Limb (tissue), 2 donors: ENCODE results near the gene IL18BP.

Source experiments
- DNase-seq, 2 donors: peaks; one replicate each; pipeline ENCODE4 v3.0.0-alpha.2; 2016; ENCODE audit errors: extremely low spot score in 2 of 2

The IL18BP gene

DNA sequence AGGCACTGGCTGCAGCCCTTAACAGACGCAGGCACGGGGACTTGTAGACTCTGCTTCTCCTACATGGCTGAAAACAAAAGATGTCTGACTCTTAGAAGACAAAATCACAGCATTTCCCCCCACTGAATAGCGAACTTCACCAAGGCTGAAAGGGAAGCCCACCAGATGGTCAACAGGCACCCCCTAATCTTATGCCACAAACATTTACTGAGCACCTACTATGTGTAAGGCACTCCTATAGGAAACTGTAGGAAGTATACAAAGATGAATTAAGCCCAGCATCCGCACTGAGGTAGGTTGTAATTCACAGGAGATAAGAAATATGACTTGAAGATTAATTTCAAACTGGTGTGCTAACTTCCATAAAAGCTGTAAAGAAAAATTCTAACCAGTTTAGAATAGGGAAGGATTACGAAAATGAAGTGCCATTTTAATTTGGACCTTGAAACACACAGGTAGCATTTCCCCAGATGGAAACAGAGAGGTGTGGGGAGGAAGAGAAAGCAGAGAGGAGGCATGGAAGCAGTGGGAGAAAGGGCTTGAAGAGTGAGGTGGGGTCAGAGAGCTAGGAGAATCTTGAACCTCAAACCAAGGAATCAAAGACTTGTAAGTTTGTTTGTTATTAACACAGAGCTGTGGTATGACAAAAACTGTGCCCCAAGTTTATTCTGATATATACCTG lies 43.5 kb downstream of the IL18BP start:
- no peak for DNase-seq

DNA sequence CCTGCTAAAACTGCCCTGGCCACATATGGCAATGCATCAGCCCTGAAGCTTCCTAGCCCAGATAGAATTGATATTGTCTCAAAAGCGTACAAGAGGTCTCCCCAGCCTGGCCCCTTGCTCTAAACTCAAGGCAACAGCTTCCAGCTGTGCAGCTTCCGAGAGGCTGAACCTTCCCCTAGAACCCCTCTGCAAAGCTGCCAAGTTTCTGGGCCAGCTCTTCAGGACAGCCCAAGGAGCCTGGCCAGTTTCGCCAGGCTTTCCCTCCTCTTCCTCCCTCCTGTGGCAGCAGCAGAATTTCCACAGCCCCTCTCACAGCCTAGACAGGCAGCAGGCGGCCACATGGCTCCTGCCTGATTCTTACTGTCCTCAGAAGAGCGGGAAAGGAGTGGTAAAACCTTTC lies 47.1 kb downstream of the IL18BP start:
- DNase-seq, result peak in 1 of 2 donors; percentile 41

DNA sequence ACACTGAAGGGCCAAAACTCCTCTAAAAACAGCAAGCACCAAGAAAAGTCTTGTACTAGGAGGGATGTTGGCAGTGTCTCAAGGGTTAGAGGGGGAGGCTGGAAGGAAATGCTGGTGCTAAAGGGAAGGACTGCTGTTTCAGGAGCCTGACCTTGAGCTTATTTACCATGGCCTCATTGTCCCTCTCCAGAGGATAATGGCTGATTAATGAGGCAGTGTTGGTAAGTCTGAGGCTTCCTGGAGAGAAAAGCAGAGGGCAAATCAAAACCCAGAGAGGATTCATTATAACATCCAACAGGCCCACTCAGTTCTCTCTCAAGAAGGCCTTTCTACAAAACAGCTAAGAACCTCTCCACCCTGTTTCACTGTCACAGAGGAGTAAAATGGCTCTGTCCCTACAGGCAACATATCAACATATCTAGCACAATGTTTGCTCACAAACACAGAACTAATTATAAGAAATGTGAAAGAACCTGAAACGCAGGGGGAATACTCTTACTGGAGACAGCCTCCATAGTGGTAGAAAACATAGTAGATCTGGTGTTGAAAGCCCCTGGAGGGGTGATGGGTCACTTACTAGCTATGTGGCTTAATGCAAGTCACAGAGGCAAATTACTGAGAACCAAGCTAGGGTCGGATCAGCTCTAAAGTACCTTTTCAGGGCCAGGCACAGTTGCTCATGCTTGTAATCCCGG lies 50.2 kb downstream of the IL18BP start:
- no peak for DNase-seq
